ENCODE results near the gene P3H1.
A peak's percentile ranks its signal among the peaks of the same experiment; 100 is the strongest.

The P3H1 gene

GRCh38 chr1:42745851-42746250 lies 21.0 kb downstream of the P3H1 start:
- POLR2A ChIA-PET, result interaction anchor here (0.5 kb wide), 1 partner anchor 17 kb away, joined by 3 read pairs; no protein-coding TSS in a partner anchor
- no peak overlapping the region for H3K4me3 ChIP-seq (ENCODE audit: low read depth, low read length)

GRCh38 chr1:42744148-42744413 lies 22.7 kb downstream of the P3H1 start:
- TF ChIP-seq ZNF433 (tag by site-specific recombination; IDR thresholded peaks at IDR 0.05; ENCODE audit: low read depth), result no peak
- TF ChIP-seq HIC1 (tag by site-specific recombination; IDR thresholded peaks at IDR 0.05), result no peak
- no peak for TF ChIP-seq ZNF645 (tag by site-specific recombination; IDR thresholded peaks at IDR 0.05)
- no peak for TF ChIP-seq ZNF324 (tag by site-specific recombination; IDR thresholded peaks at IDR 0.05)
- no peaks in the 10 kb centered on the region for H3K9me3 ChIP-seq (ENCODE audit: control insufficient read depth, insufficient read depth, low read depth, low read length)
- ChIA-PET POLR2A (no interaction called here), CTCF (interaction anchor here (0.6 to 1.9 kb wide), 2 partner anchors 166 to 330 kb away, joined by 3 to 7 read pairs; no protein-coding TSS in a partner anchor)
- H3K27ac ChIP-seq (ENCODE audit: extremely low read depth, low read depth, low read length), result no peak overlapping the region
- no peaks in the 10 kb centered on the region for H3K4me1 ChIP-seq (ENCODE audit: control insufficient read depth, insufficient read depth, low read length)
- H3K4me3 ChIP-seq (ENCODE audit: low read depth, low read length), result no peak overlapping the region
- peaks cover 0 to 38% of the 10 kb centered on the region in 2 experiments; a peak in 2 of 3 replicates for H3K36me3 ChIP-seq (ENCODE audit: control insufficient read depth in 2 of 2, insufficient read depth in 1 of 2, low read length in 2 of 2)

More at GRCh38 chr1:42745851-42746250, 21.0 kb downstream of the P3H1 start:
- CTCF ChIA-PET, result interaction anchor here (0.6 to 2.0 kb wide), 8 partner anchors 18 to 598 kb away, joined by 3 to 6 read pairs (median 4); no protein-coding TSS in a partner anchor
- TF ChIP-seq ZNF19 (tag by site-specific recombination; IDR thresholded peaks at IDR 0.05; ENCODE audit: low read depth) (no peak), ZNF211 (tag by site-specific recombination; IDR thresholded peaks at IDR 0.05; ENCODE audit: low read depth) (no peak), ZNF10 (tag by site-specific recombination; IDR thresholded peaks at IDR 0.05) (no peak), ZNF112 (tag by site-specific recombination; IDR thresholded peaks at IDR 0.05) (no peak), ZNF521 (tag by site-specific recombination; IDR thresholded peaks at IDR 0.05) (no peak), YY2 (tag by site-specific recombination; IDR thresholded peaks at IDR 0.05) (no peak), ZBTB21 (tag by site-specific recombination; IDR thresholded peaks at IDR 0.05) (no peak), ZSCAN4 (tag by site-specific recombination; IDR thresholded peaks at IDR 0.05) (no peak)
- no peaks in the 10 kb centered on the region for H3K4me1 ChIP-seq (ENCODE audit: control insufficient read depth, insufficient read depth, low read length)
- H3K27ac ChIP-seq (ENCODE audit: extremely low read depth, low read depth, low read length), result no peak overlapping the region
- peaks cover 0 to 51% of the 10 kb centered on the region in 2 experiments; a peak in 2 of 3 replicates for H3K36me3 ChIP-seq (ENCODE audit: control insufficient read depth in 2 of 2, insufficient read depth in 1 of 2, low read length in 2 of 2)
- no peaks in the 10 kb centered on the region for H3K9me3 ChIP-seq (ENCODE audit: control insufficient read depth, insufficient read depth, low read depth, low read length)

- H3K36me3 ChIP-seq (ENCODE audit: control insufficient read depth in 2 of 2, insufficient read depth in 1 of 2, low read length in 2 of 2), result peaks cover 0 to 32% of the 10 kb centered on the region in 2 experiments; a peak in 2 of 3 replicates
- ChIA-PET CTCF (interaction anchor here (1.9 kb wide), 1 partner anchor 165 kb away, joined by 7 read pairs; no protein-coding TSS in a partner anchor), POLR2A (interaction anchor here (1.6 kb wide), 1 partner anchor 61 kb away, joined by 8 read pairs; the partner anchor contains the start of gene YBX1)
- no peak overlapping the region for H3K4me3 ChIP-seq (ENCODE audit: low read depth, low read length)
- H3K4me1 ChIP-seq (ENCODE audit: control insufficient read depth, insufficient read depth, low read length), result no peaks in the 10 kb centered on the region
- no peak overlapping the region for H3K27ac ChIP-seq (ENCODE audit: extremely low read depth, low read depth, low read length)
- no peaks in the 10 kb centered on the region for H3K9me3 ChIP-seq (ENCODE audit: control insufficient read depth, insufficient read depth, low read depth, low read length)
- TF ChIP-seq GLIS1 (tag by site-specific recombination; IDR thresholded peaks at IDR 0.05) (peak; percentile 42; the same call in 1 of the 2 replicates), PRDM10 (tag by site-specific recombination; IDR thresholded peaks at IDR 0.05) (peak; percentile 47), HOXA7 (CRISPR knock-in tag; IDR thresholded peaks at IDR 0.05; ENCODE audit: borderline replicate concordance) (no peak), ZBTB44 (tag by site-specific recombination; IDR thresholded peaks at IDR 0.05) (no peak), ZIC2 (tag by site-specific recombination; IDR thresholded peaks at IDR 0.05) (peak; percentile 67), ZNF654 (tag by site-specific recombination; IDR thresholded peaks at IDR 0.05; ENCODE audit: low read depth) (no peak), ZNF670 (tag by site-specific recombination; IDR thresholded peaks at IDR 0.05; ENCODE audit: low read depth) (no peak), ZNF660 (tag by site-specific recombination; IDR thresholded peaks at IDR 0.05) (no peak), ZNF600 (tag by site-specific recombination; IDR thresholded peaks at IDR 0.05) (0 out of 2 replicates have a peak, but pooled peaks have one; percentile 20)
Observed at GRCh38 chr1:42743317-42744147, 23.3 kb downstream of the P3H1 start.
